Trophoblast cell (in vitro differentiated cells and primary cell): ENCODE measurements around the gene CPN1.

ENCODE experiments used
- DNase-seq, 2 donors: peaks; one replicate each; pipeline ENCODE4 v3.0.0-alpha.2; 2016
- H2AFZ ChIP-seq: 2 replicates; pipeline ENCODE4 v1.6.1; 2013; ENCODE audit warnings: low read length, moderate library complexity, mild to moderate bottlenecking; ENCODE audit not compliant: insufficient read depth, poor library complexity
- H2AK5ac ChIP-seq: 2 replicates; pipeline ENCODE4 v1.6.1; 2013; ENCODE audit warnings: mild to moderate bottlenecking, low read length
- H2BK120ac ChIP-seq: 2 replicates; pipeline ENCODE4 v1.6.1; 2013; ENCODE audit warnings: low read length, mild to moderate bottlenecking, moderate library complexity; ENCODE audit not compliant: insufficient read depth, poor library complexity
- H2BK12ac ChIP-seq: 2 replicates; pipeline ENCODE4 v1.6.1; 2013; ENCODE audit warnings: mild to moderate bottlenecking, low read length, moderate library complexity
- H2BK5ac ChIP-seq: 2 replicates; pipeline ENCODE4 v1.6.1; 2013; ENCODE audit warnings: low read length, low read depth, moderate library complexity, mild to moderate bottlenecking; ENCODE audit not compliant: poor library complexity
- H3K14ac ChIP-seq: 2 replicates; pipeline ENCODE4 v1.6.1; 2013; ENCODE audit warnings: mild to moderate bottlenecking, low read length
- H3K18ac ChIP-seq: 2 replicates; pipeline ENCODE4 v1.6.1; 2013; ENCODE audit warnings: mild to moderate bottlenecking, low read length
- H3K23ac ChIP-seq: 2 replicates; pipeline ENCODE4 v1.6.1; 2013; ENCODE audit warnings: low read length
- H3K27ac ChIP-seq: 2 replicates; pipeline ENCODE4 v1.5.1; 2013; ENCODE audit warnings: low read depth, mild to moderate bottlenecking, inconsistent platforms, low read length, moderate library complexity
- H3K27me3 ChIP-seq: 2 replicates; pipeline ENCODE4 v1.6.1; 2013; ENCODE audit warnings: inconsistent platforms, mild to moderate bottlenecking, low read length, moderate library complexity; ENCODE audit not compliant: insufficient read depth
- H3K36me3 ChIP-seq, 2 experiments: 1 replicate in 1 of 2; 2 replicates in 1 of 2; pipeline ENCODE4 v1.6.1; 2013; ENCODE audit warnings: low read length in 2 of 2, mild to moderate bottlenecking in 2 of 2, moderate library complexity in 1 of 2; ENCODE audit not compliant: insufficient read depth in 2 of 2, control insufficient read depth in 1 of 2
- H3K4ac ChIP-seq: 2 replicates; pipeline ENCODE4 v1.6.1; 2013; ENCODE audit warnings: low read depth, mild to moderate bottlenecking, low read length, moderate library complexity
- H3K4me1 ChIP-seq, 2 experiments: 1 replicate in 1 of 2; 2 replicates in 1 of 2; pipeline ENCODE4 v1.6.1; 2013; ENCODE audit warnings: low read length in 2 of 2, mild to moderate bottlenecking in 2 of 2, moderate library complexity in 1 of 2; ENCODE audit not compliant: insufficient read depth in 2 of 2, control insufficient read depth in 1 of 2
- H3K4me2 ChIP-seq: 2 replicates; pipeline ENCODE4 v1.6.1; 2013; ENCODE audit warnings: inconsistent platforms, mild to moderate bottlenecking, low read length, moderate library complexity
- H3K4me3 ChIP-seq: 2 replicates; pipeline ENCODE4 v1.5.1; 2013; ENCODE audit warnings: mild to moderate bottlenecking, low read depth, low read length, inconsistent platforms
- H3K79me1 ChIP-seq: one replicate; pipeline ENCODE4 v1.6.1; 2013; ENCODE audit warnings: low read length
- H3K79me2 ChIP-seq: 2 replicates; pipeline ENCODE4 v1.6.1; 2013; ENCODE audit warnings: low read length, mild to moderate bottlenecking; ENCODE audit not compliant: control insufficient read depth, insufficient read depth, poor library complexity
- H3K9ac ChIP-seq: 2 replicates; pipeline ENCODE4 v1.6.1; 2013; ENCODE audit warnings: mild to moderate bottlenecking, low read length
- H3K9me3 ChIP-seq: 2 replicates; pipeline ENCODE4 v1.6.1; 2013; ENCODE audit warnings: low read depth, mild to moderate bottlenecking, control low read depth, inconsistent platforms, low read length; ENCODE audit not compliant: insufficient read depth
- H4K12ac ChIP-seq: 2 replicates; pipeline ENCODE4 v1.6.1; 2013; ENCODE audit warnings: low read depth, mild to moderate bottlenecking, low read length, moderate library complexity
- H4K8ac ChIP-seq: 2 replicates; pipeline ENCODE4 v1.6.1; 2013; ENCODE audit warnings: low read depth, mild to moderate bottlenecking, low read length, moderate library complexity
- H4K91ac ChIP-seq: one replicate; pipeline ENCODE4 v1.6.1; 2013; ENCODE audit warnings: low read depth, mild to moderate bottlenecking, low read length, moderate library complexity
- WGBS: extraction: QIAGEN DNeasy Blood & Tissue Kit; methylation state at CpG from one replicate; pipeline ENCODE4 v1.1.7; 2013; ENCODE audit warnings: missing lambda C conversion rate; ENCODE audit not compliant: insufficient read length, insufficient coverage; ENCODE audit errors: extremely low coverage; 5-methylcytosine and 5-hydroxymethylcytosine counted together

CPN1 gene

GRCh38 chr10:100043796-100044195, 37.9 kb downstream of the CPN1 start:
- H4K91ac ChIP-seq: peak overlapping the region; percentile 50
- no peak overlapping the region for H3K4ac ChIP-seq
- no peaks in the 10 kb centered on the region for H3K27me3 ChIP-seq
- no peak overlapping the region for H2BK5ac ChIP-seq
- no peak overlapping the region for H3K18ac ChIP-seq
- H3K4me1 ChIP-seq: peaks cover 3 to 13% of the 10 kb centered on the region in 2 experiments
- H4K12ac ChIP-seq: no peak overlapping the region
- H3K4me3 ChIP-seq: no peak overlapping the region
- peak overlapping the region; percentile 24 for H3K27ac ChIP-seq
- H3K9ac ChIP-seq: no peak overlapping the region
- no peaks in the 10 kb centered on the region for H3K79me2 ChIP-seq
- no peaks in the 10 kb centered on the region for H3K9me3 ChIP-seq
- no peak for DNase-seq
- H3K4me2 ChIP-seq: no peak overlapping the region
- H2AK5ac ChIP-seq: no peak overlapping the region
- no CpG with 5 or more reads among the region's 3 CpGs for WGBS
- H2AFZ ChIP-seq: no peak overlapping the region
- peak overlapping the region; percentile 33 for H3K14ac ChIP-seq
- H2BK120ac ChIP-seq: peak overlapping the region; percentile 68
- peaks cover 3% of the 10 kb centered on the region for H3K79me1 ChIP-seq
- no peaks in the 10 kb centered on the region for H3K36me3 ChIP-seq
- peak overlapping the region; percentile 53 for H2BK12ac ChIP-seq
- H3K23ac ChIP-seq: no peak overlapping the region
- no peak overlapping the region for H4K8ac ChIP-seq

- Histone ChIP-seq H3K14ac (no peak overlapping the region), H3K4me2 (no peak overlapping the region), H4K91ac (no peak overlapping the region), H2BK5ac (no peak overlapping the region), H2BK120ac (no peak overlapping the region), H4K12ac (no peak overlapping the region), H4K8ac (no peak overlapping the region), H3K9me3 (no peaks in the 10 kb centered on the region), H3K4ac (no peak overlapping the region), H3K79me1 (peaks cover 3% of the 10 kb centered on the region), H3K18ac (no peak overlapping the region), H3K4me3 (no peak overlapping the region), H3K4me1 (peaks cover 5 to 17% of the 10 kb centered on the region in 2 experiments), H3K36me3 (no peaks in the 10 kb centered on the region), H3K23ac (no peak overlapping the region), H3K27me3 (no peaks in the 10 kb centered on the region), H3K9ac (no peak overlapping the region), H2AK5ac (no peak overlapping the region), H3K27ac (peak overlapping the region; percentile 24), H3K79me2 (no peaks in the 10 kb centered on the region), H2BK12ac (peak overlapping the region; percentile 53), H2AFZ (no peak overlapping the region)
- no CpG with 5 or more reads among the region's 2 CpGs for WGBS
- DNase-seq: no peak
Measured at GRCh38 chr10:100043344-100043743, 38.3 kb downstream of the CPN1 start.

- Histone ChIP-seq H2AK5ac (no peak overlapping the region), H3K79me1 (peaks cover 3% of the 10 kb centered on the region), H3K27ac (no peak overlapping the region), H3K23ac (no peak overlapping the region), H3K9me3 (no peaks in the 10 kb centered on the region), H2BK5ac (no peak overlapping the region), H2BK120ac (no peak overlapping the region), H2BK12ac (no peak overlapping the region), H3K4ac (no peak overlapping the region), H3K27me3 (no peaks in the 10 kb centered on the region), H4K91ac (no peak overlapping the region), H3K4me2 (no peak overlapping the region), H3K4me3 (no peak overlapping the region), H3K36me3 (no peaks in the 10 kb centered on the region), H4K8ac (no peak overlapping the region), H3K18ac (no peak overlapping the region), H4K12ac (no peak overlapping the region), H3K9ac (no peak overlapping the region), H3K4me1 (peaks cover 5 to 25% of the 10 kb centered on the region in 2 experiments), H2AFZ (no peak overlapping the region), H3K14ac (no peak overlapping the region), H3K79me2 (no peaks in the 10 kb centered on the region)
- DNase-seq: no peak
- no CpG with 5 or more reads among the region's 2 CpGs for WGBS
Measured at GRCh38 chr10:100041306-100042002, 40.2 kb downstream of the CPN1 start.

- no peak for DNase-seq
- Histone ChIP-seq H4K12ac (no peak overlapping the region), H3K36me3 (no peaks in the 10 kb centered on the region), H2AFZ (peak overlapping the region; percentile 15), H3K18ac (no peak overlapping the region), H3K27ac (no peak overlapping the region), H3K9me3 (no peaks in the 10 kb centered on the region), H3K9ac (no peak overlapping the region), H3K4ac (no peak overlapping the region), H2BK5ac (no peak overlapping the region), H2BK120ac (peak overlapping the region; percentile 8), H3K4me1 (peaks cover 2 to 19% of the 10 kb centered on the region in 2 experiments), H4K91ac (peak overlapping the region; percentile 4), H2AK5ac (no peak overlapping the region), H3K14ac (no peak overlapping the region), H3K23ac (no peak overlapping the region), H4K8ac (no peak overlapping the region), H3K4me2 (no peak overlapping the region), H3K79me2 (no peaks in the 10 kb centered on the region), H3K27me3 (no peaks in the 10 kb centered on the region), H2BK12ac (peak overlapping the region; percentile 16), H3K79me1 (peaks cover 2% of the 10 kb centered on the region), H3K4me3 (no peak overlapping the region)
- no CpG with 5 or more reads among the region's 1 CpG for WGBS
Measured at GRCh38 chr10:100038561-100039071, 43.1 kb downstream of the CPN1 start.
